ENCODE data around the gene INSYN2B.

- TF ChIP-seq GATA2 (IDR thresholded peaks at IDR 0.05; ENCODE audit: low read depth, low read length) (no peak), GATA3 (IDR thresholded peaks at IDR 0.05; ENCODE audit: low read depth, low read length) (no peak)
Measured at GRCh38 chr5:169954786-169955185, 25.5 kb downstream of the INSYN2B start.

Data from SH-SY5Y (cell line).